SK-N-SH treated with all-trans-retinoic acid at 6 μM for 48 hours (cell line): ENCODE data around the gene KIF13A.

Experiments
- ATAC-seq: fragments of 200-7000 bp; cut with Tn5 transposase; 3 replicates; pipeline ENCODE4 v1.9.1; 2020; ENCODE audit warnings: mild to moderate bottlenecking, moderate library complexity
- ARNTL ChIP-seq: fragments of 450-650 bp; formaldehyde crosslinking; IDR thresholded peaks from 2 replicates; pipeline ENCODE4 v1.5.0; 2020; ENCODE audit warnings: low read depth, mild to moderate bottlenecking, moderate library complexity, borderline replicate concordance
- BACH2 ChIP-seq: fragments of 250-450 bp; sonication (Bioruptor Pico); IDR thresholded peaks from 2 replicates; pipeline ENCODE4 v1.9.0; 2021; ENCODE audit warnings: mild to moderate bottlenecking, borderline replicate concordance
- CREB5 ChIP-seq: fragments of 250-450 bp; sonication (Bioruptor Pico); IDR thresholded peaks from 2 replicates; pipeline ENCODE4 v1.5.1; 2020; ENCODE audit warnings: low read depth, mild to moderate bottlenecking, moderate library complexity
- CSDC2 ChIP-seq: fragments of 250-450 bp; sonication (Bioruptor Pico); IDR thresholded peaks from 2 replicates; pipeline ENCODE4 v1.5.0; 2020; ENCODE audit warnings: mild to moderate bottlenecking, moderate library complexity
- CSRNP3 ChIP-seq: fragments of 250-450 bp; sonication (Bioruptor Pico); IDR thresholded peaks from 2 replicates; pipeline ENCODE4 v1.5.1; 2021; ENCODE audit warnings: mild to moderate bottlenecking, moderate library complexity
- ESRRG ChIP-seq: fragments of 250-450 bp; sonication (Bioruptor Pico); IDR thresholded peaks from 2 replicates; pipeline ENCODE4 v1.6.1; 2021; ENCODE audit warnings: mild to moderate bottlenecking
- GLIS3 ChIP-seq: fragments of 250-450 bp; sonication (Bioruptor Pico); IDR thresholded peaks from 2 replicates; pipeline ENCODE4 v1.5.0; 2020; ENCODE audit warnings: mild to moderate bottlenecking, moderate library complexity
- ISL1 ChIP-seq: fragments of 250-450 bp; sonication (Bioruptor Pico); IDR thresholded peaks from 2 replicates; pipeline ENCODE4 v2.1.2; 2022; ENCODE audit warnings: mild to moderate bottlenecking, moderate library complexity
- PATZ1 ChIP-seq: fragments of 250-450 bp; sonication (Bioruptor Pico); IDR thresholded peaks from 2 replicates; pipeline ENCODE4 v1.8.0; 2020; ENCODE audit warnings: mild to moderate bottlenecking, moderate library complexity, borderline replicate concordance
- POU6F1 ChIP-seq: fragments of 250-450 bp; sonication (Bioruptor Pico); IDR thresholded peaks from 2 replicates; pipeline ENCODE4 v1.8.0; 2021; ENCODE audit warnings: low read depth, mild to moderate bottlenecking, moderate library complexity, borderline replicate concordance
- PPARA ChIP-seq: fragments of 250-450 bp; sonication (Bioruptor Pico); IDR thresholded peaks from 2 replicates; pipeline ENCODE4 v1.5.0; 2020; ENCODE audit warnings: mild to moderate bottlenecking, borderline replicate concordance
- RARB ChIP-seq: fragments of 250-450 bp; sonication (Bioruptor Pico); IDR thresholded peaks from 2 replicates; pipeline ENCODE4 v1.8.0; 2021; ENCODE audit warnings: mild to moderate bottlenecking, moderate library complexity
- SNAI2 ChIP-seq: fragments of 250-450 bp; sonication (Bioruptor Pico); IDR thresholded peaks from 2 replicates; pipeline ENCODE4 v1.5.0; 2020; ENCODE audit warnings: mild to moderate bottlenecking, moderate library complexity
- TCF4 ChIP-seq: fragments of 250-450 bp; sonication (Bioruptor Pico); IDR thresholded peaks from 2 replicates; pipeline ENCODE4 v1.8.0; 2021; ENCODE audit warnings: mild to moderate bottlenecking, moderate library complexity, borderline replicate concordance
- TOX ChIP-seq: fragments of 250-450 bp; sonication (Bioruptor Pico); IDR thresholded peaks from 2 replicates; pipeline ENCODE4 v1.8.0; 2021; ENCODE audit warnings: mild to moderate bottlenecking, moderate library complexity, borderline replicate concordance
- TSHZ2 ChIP-seq: fragments of 250-450 bp; sonication (Bioruptor Pico); IDR thresholded peaks from 2 replicates; pipeline ENCODE4 v1.5.0; 2020; ENCODE audit warnings: mild to moderate bottlenecking, moderate library complexity
- ZC3H10 ChIP-seq: fragments of 250-450 bp; sonication (Bioruptor Pico); IDR thresholded peaks from 2 replicates; pipeline ENCODE4 v1.5.1; 2021; ENCODE audit warnings: mild to moderate bottlenecking, moderate library complexity
- ZFP3 ChIP-seq: fragments of 250-450 bp; sonication (Bioruptor Pico); IDR thresholded peaks from 2 replicates; pipeline ENCODE4 v1.5.0; 2020; ENCODE audit warnings: mild to moderate bottlenecking, moderate library complexity
- ZFP30 ChIP-seq: fragments of 450-650 bp; formaldehyde crosslinking; IDR thresholded peaks from 2 replicates; pipeline ENCODE4 v1.5.0; 2022; ENCODE audit warnings: mild to moderate bottlenecking, moderate library complexity
- ZNF565 ChIP-seq: fragments of 450-650 bp; formaldehyde crosslinking; conservative IDR thresholded peaks from 2 replicates; pipeline ENCODE4 v1.5.0; 2020; ENCODE audit warnings: low read depth, mild to moderate bottlenecking, moderate library complexity
- ZNF70 ChIP-seq: fragments of 450-650 bp; formaldehyde crosslinking; IDR thresholded peaks from 2 replicates; pipeline ENCODE4 v1.5.0; 2020; ENCODE audit warnings: mild to moderate bottlenecking, moderate library complexity
- ZNF8 ChIP-seq: fragments of 450-650 bp; formaldehyde crosslinking; IDR thresholded peaks from 2 replicates; pipeline ENCODE4 v1.5.0; 2020; ENCODE audit warnings: mild to moderate bottlenecking, moderate library complexity

The KIF13A gene

GRCh38 chr6:17856306-17856705 is 131.1 kb downstream of the KIF13A start:
- ATAC-seq, result no peak
- TF ChIP-seq POU6F1, result no peak
- TF ChIP-seq TCF4, result no peak
- TF ChIP-seq TOX (CRISPR knock-in tag), result no peak
- TF ChIP-seq RARB, result no peak
- TF ChIP-seq, all 23 proteins: peak for 0

- no peak for ATAC-seq
- TF ChIP-seq CREB5 (CRISPR knock-in tag) (no peak), BACH2 (CRISPR knock-in tag) (no peak), ZFP3 (CRISPR knock-in tag) (no peak), GLIS3 (CRISPR knock-in tag) (no peak), CSDC2 (CRISPR knock-in tag) (no peak), RARB (no peak), SNAI2 (CRISPR knock-in tag) (no peak), PPARA (CRISPR knock-in tag) (no peak), PATZ1 (CRISPR knock-in tag) (no peak), TSHZ2 (CRISPR knock-in tag) (no peak), ESRRG (CRISPR knock-in tag) (no peak), TOX (CRISPR knock-in tag) (no peak), ZC3H10 (CRISPR knock-in tag) (no peak), ZNF8 (CRISPR knock-in tag) (no peak), ZFP30 (CRISPR knock-in tag) (no peak), ZNF70 (CRISPR knock-in tag) (no peak)
These were observed 132.1 kb downstream of the KIF13A start for GRCh38 chr6:17855381-17855780.

- no peak for ATAC-seq
- TF ChIP-seq TOX (CRISPR knock-in tag) (no peak), PPARA (CRISPR knock-in tag) (no peak), ISL1 (CRISPR knock-in tag) (no peak), ZNF565 (no peak), ZFP30 (CRISPR knock-in tag) (no peak), ZFP3 (CRISPR knock-in tag) (no peak), GLIS3 (CRISPR knock-in tag) (no peak), ARNTL (no peak), TCF4 (no peak), ZNF8 (CRISPR knock-in tag) (no peak), RARB (no peak), CSRNP3 (CRISPR knock-in tag) (no peak)
These were observed 133.9 kb downstream of the KIF13A start for GRCh38 chr6:17853533-17853932.
